CD1c-positive myeloid dendritic cell (primary cell): ENCODE measurements around the gene ZNF354B.
"Not testable (repeated sequence)": the region's sequence is repeated elsewhere in the genome, so short reads cannot be mapped to it uniquely, and the experiment has no call there.

Experiments
- DNase-seq: peaks from one replicate; pipeline ENCODE4 v3.0.0-alpha.2; 2016; ENCODE audit errors: extremely low spot score

Gene ZNF354B

DNA sequence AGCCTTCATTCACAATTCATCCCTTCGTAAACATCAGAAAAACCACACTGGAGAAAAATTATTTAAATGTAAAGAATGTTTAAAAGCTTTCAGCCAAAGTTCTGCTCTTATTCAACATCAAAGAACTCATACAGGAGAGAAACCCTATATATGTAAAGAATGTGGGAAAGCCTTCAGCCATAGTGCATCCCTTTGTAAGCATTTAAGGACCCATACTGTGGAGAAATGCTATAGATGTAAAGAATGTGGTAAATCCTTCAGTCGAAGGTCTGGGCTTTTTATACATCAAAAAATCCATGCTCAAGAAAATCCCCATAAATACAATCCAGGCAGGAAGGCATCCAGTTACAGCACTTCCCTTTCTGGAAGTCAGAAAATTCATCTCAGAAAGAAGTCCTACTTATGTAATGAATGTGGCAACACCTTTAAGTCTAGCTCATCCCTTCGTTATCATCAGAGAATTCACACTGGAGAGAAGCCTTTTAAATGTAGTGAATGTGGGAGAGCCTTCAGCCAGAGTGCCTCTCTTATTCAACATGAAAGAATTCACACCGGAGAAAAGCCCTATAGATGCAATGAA lies 23.5 kb downstream of the ZNF354B start:
- not testable (repeated sequence) for DNase-seq

GRCh38 chr5:178883815-178884430 lies 24.2 kb downstream of the ZNF354B start:
- no peak for DNase-seq

DNA sequence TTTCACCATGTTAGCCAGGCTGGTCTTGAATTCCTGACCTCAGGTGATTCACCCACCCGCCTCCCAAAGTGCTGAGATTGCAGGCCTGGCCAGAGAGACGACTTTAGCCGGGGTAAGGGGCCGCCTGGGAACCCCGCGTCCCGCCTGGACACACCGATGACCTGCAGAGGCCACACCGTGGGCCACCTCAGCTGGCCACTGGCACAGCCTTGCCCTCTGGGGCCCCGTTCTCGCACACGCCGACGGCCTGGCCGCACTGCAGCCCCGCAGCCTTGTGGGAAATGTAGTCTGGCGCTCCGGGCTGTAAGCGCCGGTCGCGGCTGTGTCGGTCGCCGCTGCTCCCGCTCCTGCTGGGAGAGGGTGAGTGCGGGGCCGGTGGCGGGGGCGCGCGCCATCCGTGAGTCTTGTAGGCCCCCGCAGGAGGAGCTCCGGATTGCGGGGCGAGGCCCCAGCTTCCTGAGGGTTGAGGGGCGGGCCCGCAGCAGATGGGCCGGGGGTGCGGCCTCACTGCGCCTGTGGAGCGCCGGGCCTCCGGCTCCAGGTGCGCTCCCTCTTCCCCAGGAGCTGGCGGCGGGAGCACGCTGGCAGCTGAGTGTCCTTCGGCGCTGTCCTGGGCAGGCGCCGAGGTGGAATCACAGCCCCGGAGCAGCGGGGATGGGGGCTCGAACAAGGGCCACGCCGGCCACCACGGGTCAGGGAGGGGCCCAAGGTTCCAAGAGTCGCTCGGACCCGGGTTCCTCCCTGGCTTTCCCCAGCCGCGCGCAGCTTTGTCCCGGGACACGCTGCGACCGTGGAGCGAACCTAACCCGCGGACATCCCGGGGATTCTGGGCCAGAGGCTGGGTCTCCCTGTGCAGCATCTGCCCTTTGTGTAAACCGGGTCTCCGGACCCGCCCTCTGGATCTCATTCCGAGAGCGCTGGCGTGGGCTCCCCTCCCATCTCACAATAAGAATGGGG lies 36.1 kb downstream of the ZNF354B start, which contains the start of gene ZFP2:
TSS of gene ZFP2 (plus strand) at position 299 of the 957 bp plus-strand sequence. CDS start 35,401 bp downstream, outside the sequence.
- peak; percentile 7 for DNase-seq

- DNase-seq, result no peak
These were observed 39.5 kb downstream of the ZNF354B start for GRCh38 chr5:178899289-178899688.

DNA sequence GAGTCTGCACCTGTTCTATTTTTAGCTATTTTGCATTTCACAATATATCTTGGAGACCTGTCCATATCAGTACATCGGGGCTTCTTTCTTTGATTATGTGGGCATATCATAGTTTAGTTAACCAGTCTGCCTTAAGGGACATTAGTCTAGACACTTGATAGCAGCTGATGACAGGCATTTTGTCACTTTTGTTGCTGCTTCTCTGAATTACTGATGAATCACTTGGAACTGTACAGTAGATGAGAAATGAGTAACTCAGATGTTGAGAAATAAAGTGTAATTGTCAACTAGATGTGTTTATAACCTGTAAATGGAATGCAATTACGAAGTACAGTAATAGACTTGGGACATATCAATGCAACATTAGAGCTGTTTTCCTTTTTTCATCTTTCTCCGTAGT lies 43.1 kb downstream of the ZNF354B start:
- no peak for DNase-seq

DNA sequence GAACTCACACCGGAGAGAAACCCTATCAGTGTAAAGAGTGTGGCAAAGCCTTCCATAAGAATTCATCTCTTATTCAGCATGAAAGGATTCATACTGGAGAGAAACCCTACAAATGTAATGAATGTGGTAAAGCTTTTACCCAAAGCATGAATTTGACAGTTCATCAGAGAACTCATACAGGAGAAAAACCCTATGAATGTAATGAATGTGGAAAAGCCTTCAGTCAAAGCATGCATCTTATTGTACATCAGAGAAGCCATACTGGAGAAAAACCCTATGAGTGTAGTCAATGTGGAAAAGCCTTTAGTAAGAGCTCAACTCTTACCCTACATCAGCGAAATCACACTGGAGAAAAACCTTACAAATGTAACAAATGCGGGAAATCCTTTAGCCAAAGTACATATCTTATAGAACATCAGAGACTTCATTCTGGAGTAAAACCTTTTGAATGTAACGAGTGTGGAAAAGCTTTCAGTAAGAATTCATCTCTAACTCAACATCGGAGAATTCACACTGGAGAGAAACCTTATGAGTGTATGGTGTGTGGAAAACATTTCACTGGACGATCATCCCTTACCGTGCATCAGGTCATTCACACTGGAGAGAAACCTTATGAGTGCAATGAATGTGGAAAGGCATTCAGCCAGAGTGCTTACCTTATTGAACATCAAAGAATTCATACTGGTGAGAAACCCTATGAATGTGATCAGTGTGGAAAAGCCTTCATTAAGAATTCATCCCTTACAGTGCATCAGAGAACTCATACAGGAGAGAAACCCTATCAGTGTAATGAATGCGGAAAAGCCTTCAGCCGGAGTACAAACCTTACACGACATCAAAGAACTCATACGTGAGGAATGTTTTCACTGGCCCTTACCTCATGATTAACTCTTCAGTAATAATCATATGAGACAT lies 72.3 kb downstream of the ZNF354B start:
- DNase-seq, result no peak
